ENCODE measurements around the gene NSFL1C.

NSFL1C gene

GRCh38 chr20:1467355-1468116, 887 bp upstream of the NSFL1C start:
- Histone ChIP-seq H3K4me3 (ENCODE audit: low read length) (peak overlapping the region; percentile 65), H3K36me3 (ENCODE audit: control insufficient read depth, low read length) (peaks cover 28% of the 10 kb centered on the region), H3K27me3 (ENCODE audit: control insufficient read depth, low read length) (no peaks in the 10 kb centered on the region), H3K27ac (ENCODE audit: low read depth, low read length) (peak overlapping the region; percentile 23), H3K79me2 (ENCODE audit: control insufficient read depth, low read length) (peaks cover 37% of the 10 kb centered on the region), H3K4me1 (ENCODE audit: control insufficient read depth, low read length) (peaks cover 48% of the 10 kb centered on the region), H3K9me2 (replicated peaks; ENCODE audit: control insufficient read depth, low read length) (no peaks in the 10 kb centered on the region), H4K20me1 (ENCODE audit: control insufficient read depth, insufficient read depth, low read depth, low read length) (peaks cover 14% of the 10 kb centered on the region), H3K9me3 (ENCODE audit: control insufficient read depth, insufficient read depth, low read length) (no peaks in the 10 kb centered on the region), H3F3A (ENCODE audit: control insufficient read depth, insufficient read depth) (peaks cover 2% of the 10 kb centered on the region; the same call in 1 of the 2 replicates), H3K4me2 (ENCODE audit: low read length) (peak overlapping the region; percentile 71)
- TF ChIP-seq CTCF (IDR thresholded peaks at IDR 0.05; ENCODE audit: low read depth, low read length, poor library complexity, severe bottlenecking) (no peak), EZH2phosphoT487 (IDR thresholded peaks at IDR 0.05; ENCODE audit: borderline replicate concordance, low read length) (no peak)

DNA sequence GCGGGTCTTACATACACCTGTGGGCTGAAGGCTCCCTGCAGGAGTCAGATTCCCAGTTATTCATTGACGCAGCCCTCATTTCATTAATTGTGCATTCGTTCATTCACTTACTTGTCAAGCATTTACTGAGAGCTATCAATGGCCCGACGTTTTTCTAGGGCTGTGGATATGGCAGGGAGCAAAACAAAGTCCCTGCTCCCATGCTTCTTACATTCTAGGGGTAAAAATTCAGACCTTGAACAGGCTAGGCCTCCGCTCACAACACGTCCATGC, 369 bp upstream of the NSFL1C start:
- Histone ChIP-seq H3K4me2 (ENCODE audit: low read length) (peak overlapping the region; percentile 71), H4K20me1 (ENCODE audit: control insufficient read depth, insufficient read depth, low read depth, low read length) (peaks cover 14% of the 10 kb centered on the region), H3K27me3 (ENCODE audit: control insufficient read depth, low read length) (no peaks in the 10 kb centered on the region), H3K9me2 (replicated peaks; ENCODE audit: control insufficient read depth, low read length) (no peaks in the 10 kb centered on the region), H3F3A (ENCODE audit: control insufficient read depth, insufficient read depth) (0 out of 2 replicates have a peak, but pooled peaks cover 2% of the 10 kb centered on the region), H3K4me1 (ENCODE audit: control insufficient read depth, low read length) (peaks cover 43% of the 10 kb centered on the region), H3K9me3 (ENCODE audit: control insufficient read depth, insufficient read depth, low read length) (no peaks in the 10 kb centered on the region), H3K79me2 (ENCODE audit: control insufficient read depth, low read length) (peaks cover 40% of the 10 kb centered on the region), H3K4me3 (ENCODE audit: low read length) (peak overlapping the region; percentile 65), H3K27ac (ENCODE audit: low read depth, low read length) (peak overlapping the region; percentile 23; the same call in 1 of the 2 replicates), H3K36me3 (ENCODE audit: control insufficient read depth, low read length) (peaks cover 31% of the 10 kb centered on the region)
- TF ChIP-seq EZH2phosphoT487 (IDR thresholded peaks at IDR 0.05; ENCODE audit: borderline replicate concordance, low read length) (no peak), CTCF (IDR thresholded peaks at IDR 0.05; ENCODE audit: low read depth, low read length, poor library complexity, severe bottlenecking) (no peak)

GRCh38 chr20:1465470-1466210, 1.0 kb downstream of the NSFL1C start:
- H3K4me2 ChIP-seq (ENCODE audit: low read length) = peak overlapping the region; percentile 85
- no peaks in the 10 kb centered on the region for H3K9me2 ChIP-seq (replicated peaks; ENCODE audit: control insufficient read depth, low read length)
- TF ChIP-seq EZH2phosphoT487 (IDR thresholded peaks at IDR 0.05; ENCODE audit: borderline replicate concordance, low read length) (no peak), CTCF (IDR thresholded peaks at IDR 0.05; ENCODE audit: low read depth, low read length, poor library complexity, severe bottlenecking) (no peak)
- no peaks in the 10 kb centered on the region for H3K27me3 ChIP-seq (ENCODE audit: control insufficient read depth, low read length)
- peaks cover 14% of the 10 kb centered on the region for H4K20me1 ChIP-seq (ENCODE audit: control insufficient read depth, insufficient read depth, low read depth, low read length)
- peaks cover 53% of the 10 kb centered on the region for H3K79me2 ChIP-seq (ENCODE audit: control insufficient read depth, low read length)
- no peak overlapping the region for H3K27ac ChIP-seq (ENCODE audit: low read depth, low read length)
- H3K9me3 ChIP-seq (ENCODE audit: control insufficient read depth, insufficient read depth, low read length) = no peaks in the 10 kb centered on the region
- H3K4me3 ChIP-seq (ENCODE audit: low read length) = peak overlapping the region; percentile 93
- H3F3A ChIP-seq (ENCODE audit: control insufficient read depth, insufficient read depth) = 0 out of 2 replicates have a peak, but pooled peaks cover 2% of the 10 kb centered on the region
- H3K36me3 ChIP-seq (ENCODE audit: control insufficient read depth, low read length) = peaks cover 45% of the 10 kb centered on the region
- H3K4me1 ChIP-seq (ENCODE audit: control insufficient read depth, low read length) = peaks cover 40% of the 10 kb centered on the region

Measured in DOHH2 (cell line).